HEK293 (cell line): Measurements from ENCODE around the gene NPAT.

Source experiments
- TCF7L2 ChIP-seq: IDR thresholded peaks from 2 replicates; pipeline ENCODE4 v1.6.1; 2011; ENCODE audit warnings: low read depth, mild to moderate bottlenecking, inconsistent platforms, low read length, moderate library complexity, borderline replicate concordance
- ZFP37 ChIP-seq: fragments of 450-650 bp; formaldehyde crosslinking; IDR thresholded peaks from 2 replicates; pipeline ENCODE4 v1.5.1; 2016; ENCODE audit warnings: missing biosample characterization, missing genetic modification characterization
- ZNF248 ChIP-seq: fragments of 450-650 bp; formaldehyde crosslinking; IDR thresholded peaks from 2 replicates; pipeline ENCODE4 v1.5.1; 2017; ENCODE audit warnings: missing biosample characterization, missing genetic modification characterization
- ZNF274 ChIP-seq, 2 experiments: fragments of 200-500 bp in 1 of 2; fragments of 450-650 bp in 1 of 2; sonication (Bioruptor generic) in 1 of 2; formaldehyde crosslinking in 1 of 2; IDR thresholded peaks; 2 replicates each; pipeline versions ENCODE4 v1.5.1 to v1.6.1; 2014 to 2016; ENCODE audit warnings: borderline replicate concordance in 1 of 2, inconsistent platforms in 1 of 2, low read length in 1 of 2, missing biosample characterization in 1 of 2, missing genetic modification characterization in 1 of 2
- ZNF658 ChIP-seq: fragments of 450-650 bp; formaldehyde crosslinking; IDR thresholded peaks from 2 replicates; pipeline ENCODE4; 2016; ENCODE audit warnings: missing biosample characterization, missing genetic modification characterization
- TF ChIP-seq, protein P1 (sequence below): fragments of 450-650 bp; formaldehyde crosslinking; IDR thresholded peaks from 2 replicates; pipeline ENCODE4 v1.5.1; 2016; ENCODE audit warnings: missing biosample characterization, missing genetic modification characterization
- TF ChIP-seq, protein P2 (sequence below): fragments of 450-650 bp; formaldehyde crosslinking; IDR thresholded peaks from 2 replicates; pipeline ENCODE4 v1.5.1; 2017; ENCODE audit warnings: missing biosample characterization, missing genetic modification characterization
- TF ChIP-seq, protein P3 (sequence below): fragments of 450-650 bp; formaldehyde crosslinking; IDR thresholded peaks from 2 replicates; pipeline ENCODE4 v1.5.1; 2016; ENCODE audit warnings: missing biosample characterization, missing genetic modification characterization

DNA sequence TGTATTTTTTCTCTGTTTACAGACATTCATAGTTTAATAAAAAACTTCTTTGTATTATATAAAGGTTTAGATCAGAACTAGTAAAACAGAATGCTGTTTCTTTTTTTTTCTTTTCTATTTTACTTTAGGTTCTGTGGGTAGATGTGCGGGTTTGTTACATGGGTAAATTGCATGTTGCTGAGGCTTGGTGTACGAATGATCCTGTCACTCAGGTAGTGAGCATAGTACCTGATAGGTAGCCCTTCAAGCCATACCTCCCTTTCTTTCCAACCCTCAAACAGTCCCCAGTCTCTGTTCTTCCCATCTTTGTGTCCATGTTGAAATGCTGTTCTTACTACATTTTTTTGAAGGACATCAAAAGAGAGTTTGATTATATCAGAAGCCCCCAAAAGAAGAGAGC lies 3.6 kb upstream of the NPAT start:
- TF ChIP-seq, protein P1, sequence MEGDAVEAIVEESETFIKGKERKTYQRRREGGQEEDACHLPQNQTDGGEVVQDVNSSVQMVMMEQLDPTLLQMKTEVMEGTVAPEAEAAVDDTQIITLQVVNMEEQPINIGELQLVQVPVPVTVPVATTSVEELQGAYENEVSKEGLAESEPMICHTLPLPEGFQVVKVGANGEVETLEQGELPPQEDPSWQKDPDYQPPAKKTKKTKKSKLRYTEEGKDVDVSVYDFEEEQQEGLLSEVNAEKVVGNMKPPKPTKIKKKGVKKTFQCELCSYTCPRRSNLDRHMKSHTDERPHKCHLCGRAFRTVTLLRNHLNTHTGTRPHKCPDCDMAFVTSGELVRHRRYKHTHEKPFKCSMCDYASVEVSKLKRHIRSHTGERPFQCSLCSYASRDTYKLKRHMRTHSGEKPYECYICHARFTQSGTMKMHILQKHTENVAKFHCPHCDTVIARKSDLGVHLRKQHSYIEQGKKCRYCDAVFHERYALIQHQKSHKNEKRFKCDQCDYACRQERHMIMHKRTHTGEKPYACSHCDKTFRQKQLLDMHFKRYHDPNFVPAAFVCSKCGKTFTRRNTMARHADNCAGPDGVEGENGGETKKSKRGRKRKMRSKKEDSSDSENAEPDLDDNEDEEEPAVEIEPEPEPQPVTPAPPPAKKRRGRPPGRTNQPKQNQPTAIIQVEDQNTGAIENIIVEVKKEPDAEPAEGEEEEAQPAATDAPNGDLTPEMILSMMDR (tag by site-specific recombination), result no peak
- TF ChIP-seq, protein P2, sequence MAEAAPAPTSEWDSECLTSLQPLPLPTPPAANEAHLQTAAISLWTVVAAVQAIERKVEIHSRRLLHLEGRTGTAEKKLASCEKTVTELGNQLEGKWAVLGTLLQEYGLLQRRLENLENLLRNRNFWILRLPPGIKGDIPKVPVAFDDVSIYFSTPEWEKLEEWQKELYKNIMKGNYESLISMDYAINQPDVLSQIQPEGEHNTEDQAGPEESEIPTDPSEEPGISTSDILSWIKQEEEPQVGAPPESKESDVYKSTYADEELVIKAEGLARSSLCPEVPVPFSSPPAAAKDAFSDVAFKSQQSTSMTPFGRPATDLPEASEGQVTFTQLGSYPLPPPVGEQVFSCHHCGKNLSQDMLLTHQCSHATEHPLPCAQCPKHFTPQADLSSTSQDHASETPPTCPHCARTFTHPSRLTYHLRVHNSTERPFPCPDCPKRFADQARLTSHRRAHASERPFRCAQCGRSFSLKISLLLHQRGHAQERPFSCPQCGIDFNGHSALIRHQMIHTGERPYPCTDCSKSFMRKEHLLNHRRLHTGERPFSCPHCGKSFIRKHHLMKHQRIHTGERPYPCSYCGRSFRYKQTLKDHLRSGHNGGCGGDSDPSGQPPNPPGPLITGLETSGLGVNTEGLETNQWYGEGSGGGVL (tag by site-specific recombination), result no peak
- TF ChIP-seq ZNF274 (IDR thresholded peaks at IDR 0.05; ENCODE audit: low read length), result no peak
- TF ChIP-seq ZNF274 (tag by site-specific recombination; IDR thresholded peaks at IDR 0.05; ENCODE audit: borderline replicate concordance), result no peak
- TF ChIP-seq, protein P3, sequence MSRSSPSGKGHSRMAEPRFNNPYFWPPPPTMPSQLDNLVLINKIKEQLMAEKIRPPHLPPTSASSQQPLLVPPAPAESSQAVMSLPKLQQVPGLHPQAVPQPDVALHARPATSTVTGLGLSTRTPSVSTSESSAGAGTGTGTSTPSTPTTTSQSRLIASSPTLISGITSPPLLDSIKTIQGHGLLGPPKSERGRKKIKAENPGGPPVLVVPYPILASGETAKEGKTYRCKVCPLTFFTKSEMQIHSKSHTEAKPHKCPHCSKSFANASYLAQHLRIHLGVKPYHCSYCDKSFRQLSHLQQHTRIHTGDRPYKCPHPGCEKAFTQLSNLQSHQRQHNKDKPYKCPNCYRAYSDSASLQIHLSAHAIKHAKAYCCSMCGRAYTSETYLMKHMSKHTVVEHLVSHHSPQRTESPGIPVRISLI, result no peak
- no peak for TF ChIP-seq ZNF248 (tag by site-specific recombination)
- no peak for TF ChIP-seq ZNF658 (tag by site-specific recombination)
- no peak for TF ChIP-seq TCF7L2
- no peak for TF ChIP-seq ZFP37
